ENCODE measurements around the gene PRDM16.

Gene PRDM16

GRCh38 chr1:3429766-3430165 lies 360.8 kb downstream of the PRDM16 start:
- no peak for DNase-seq

GRCh38 chr1:3430406-3430805 lies 361.4 kb downstream of the PRDM16 start:
- no peak for DNase-seq

DNA sequence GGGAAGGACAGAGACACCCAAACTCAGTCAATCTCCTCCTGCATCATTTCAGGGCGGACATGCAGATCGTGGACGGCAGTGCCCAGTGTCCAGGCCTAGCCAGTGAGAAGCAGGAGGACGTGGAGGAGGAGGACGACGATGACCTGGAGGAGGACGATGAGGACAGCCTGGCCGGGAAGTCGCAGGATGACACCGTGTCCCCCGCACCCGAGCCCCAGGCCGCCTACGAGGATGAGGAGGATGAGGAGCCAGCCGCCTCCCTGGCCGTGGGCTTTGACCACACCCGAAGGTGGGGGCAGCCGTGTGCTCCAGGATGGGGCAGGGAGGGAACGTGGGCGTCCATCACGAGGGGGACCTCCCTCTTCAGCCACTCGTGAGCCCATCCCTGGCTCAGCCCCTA lies 361.8 kb downstream of the PRDM16 start:
- DNase-seq, result no peak

GRCh38 chr1:3431266-3431665 lies 362.3 kb downstream of the PRDM16 start:
- no peak for DNase-seq

- no peak for DNase-seq
These were observed 362.7 kb downstream of the PRDM16 start for GRCh38 chr1:3431686-3432085.

DNA sequence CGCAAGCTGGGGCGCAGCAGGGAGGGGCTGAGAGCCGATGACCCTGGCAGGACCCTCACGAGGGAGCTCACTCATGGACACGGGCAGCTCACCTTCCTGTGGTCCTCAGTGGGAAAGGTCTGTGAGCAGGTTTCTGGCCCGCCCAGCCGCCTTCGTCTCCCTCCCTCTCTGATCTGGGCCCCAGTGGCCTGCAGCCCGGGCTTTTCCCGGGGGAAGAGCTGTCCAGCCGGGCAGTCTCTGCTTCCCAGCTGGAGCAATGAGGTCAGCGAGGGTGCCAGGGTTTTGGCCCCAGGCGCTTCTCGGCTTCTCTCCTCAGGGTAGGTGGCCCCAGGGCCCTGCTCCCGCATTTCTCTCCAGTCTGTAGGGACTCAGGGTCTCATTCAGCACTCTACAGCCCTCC lies 363.3 kb downstream of the PRDM16 start:
- DNase-seq, result no peak

- DNase-seq, result no peak
These were observed 364.1 kb downstream of the PRDM16 start for GRCh38 chr1:3433076-3433475.

DNA sequence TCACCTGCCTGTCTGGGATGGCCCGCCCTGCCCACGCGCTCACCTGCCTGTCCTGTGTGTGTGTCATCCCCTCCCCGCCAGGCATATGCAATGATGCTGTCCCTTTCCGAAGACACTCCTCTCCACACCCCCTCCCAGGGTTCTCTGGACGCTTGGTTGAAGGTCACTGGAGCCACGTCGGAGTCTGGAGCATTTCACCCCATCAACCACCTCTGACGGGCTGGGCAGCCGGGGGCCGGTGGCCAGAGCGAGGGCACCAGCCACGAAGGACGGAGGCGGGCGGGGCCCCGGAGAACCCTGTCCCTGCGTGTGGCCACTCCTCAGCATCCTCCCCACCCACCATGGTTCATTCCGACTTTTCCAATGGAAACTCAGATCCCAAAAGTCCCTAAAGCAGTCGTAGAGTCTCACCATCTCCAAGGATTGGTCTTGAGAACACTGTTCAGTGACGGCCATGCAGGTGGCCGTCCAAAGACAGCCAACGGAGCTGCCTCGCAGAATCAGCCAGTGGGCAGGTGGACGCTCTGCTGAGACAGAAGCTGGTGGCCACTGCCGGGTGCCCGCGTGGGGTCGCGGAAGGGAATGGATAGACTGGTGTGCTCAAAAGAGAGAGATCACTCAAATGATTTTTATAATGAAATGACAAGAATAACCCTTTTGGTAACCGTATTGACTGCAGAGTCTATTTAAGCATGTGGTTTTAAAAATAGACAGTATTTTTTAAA lies 364.8 kb downstream of the PRDM16 start:
- DNase-seq, result no peak

- no peak for DNase-seq
These were observed 365.6 kb downstream of the PRDM16 start for GRCh38 chr1:3434406-3435110.

- no peak for DNase-seq
These were observed 366.7 kb downstream of the PRDM16 start for GRCh38 chr1:3435666-3436065.

DNA sequence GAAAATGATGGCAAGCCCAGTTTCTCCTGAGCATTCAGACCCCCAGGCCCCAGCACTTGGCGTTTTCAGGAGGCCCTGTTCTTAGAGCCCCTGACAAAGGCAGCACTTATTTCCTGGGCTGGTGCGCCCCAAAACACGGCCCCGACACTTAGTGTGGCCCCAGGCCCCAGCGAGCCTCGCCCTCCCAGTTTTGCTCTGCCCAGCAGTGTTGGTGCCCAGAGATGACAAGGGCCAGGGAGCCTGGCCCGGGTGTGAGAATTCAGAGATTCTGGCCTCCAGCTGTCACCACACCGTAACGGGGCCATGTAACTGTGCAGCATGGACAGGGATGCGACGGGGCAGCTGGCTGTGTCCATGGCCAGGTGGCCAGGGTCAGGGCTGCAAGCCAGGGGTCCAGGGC lies 367.4 kb downstream of the PRDM16 start:
- no peak for DNase-seq

DNA sequence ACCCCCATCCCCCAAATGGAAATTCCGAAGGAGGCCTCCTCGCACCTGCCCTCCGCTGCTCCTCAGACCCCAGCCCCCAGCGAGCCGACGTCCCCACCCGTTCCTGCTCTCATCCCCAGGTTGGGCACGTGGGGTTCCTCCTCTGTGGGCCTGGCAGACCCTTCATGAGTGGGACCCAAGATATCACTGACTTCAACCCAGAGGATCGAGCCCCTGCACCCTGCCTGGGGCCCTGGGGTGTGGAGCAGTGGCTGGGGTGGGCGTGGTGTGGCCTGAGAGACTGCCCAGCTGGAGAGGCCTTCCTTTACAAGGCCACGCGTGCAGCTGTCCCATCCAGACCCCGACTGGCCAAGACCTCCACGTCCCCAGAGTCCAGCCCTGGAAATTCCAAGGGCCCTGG lies 367.9 kb downstream of the PRDM16 start:
- DNase-seq, result no peak

GRCh38 chr1:3438661-3439180 lies 369.7 kb downstream of the PRDM16 start:
- DNase-seq, result no peak

- no peak for DNase-seq
These were observed 370.6 kb downstream of the PRDM16 start for GRCh38 chr1:3439346-3440299.

DNA sequence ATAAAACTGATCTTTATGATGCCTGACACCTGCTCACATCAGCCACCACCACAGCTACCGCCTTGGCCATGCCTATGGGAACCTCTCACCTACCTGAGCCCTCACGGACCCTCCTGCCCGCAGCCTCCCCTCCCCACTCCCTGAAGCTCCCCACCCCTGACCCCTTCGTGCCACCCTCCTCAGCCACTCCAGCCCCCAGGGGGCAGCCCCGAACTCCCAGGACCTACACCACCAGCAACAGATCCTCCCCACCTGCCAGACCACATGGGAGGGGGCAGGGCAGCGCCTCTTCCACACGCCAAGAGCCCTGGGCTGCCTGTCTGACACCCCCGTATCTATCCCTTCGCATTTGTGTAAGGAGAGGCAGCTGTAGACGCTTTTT lies 371.3 kb downstream of the PRDM16 start:
- no peak for DNase-seq

GRCh38 chr1:3440711-3441409 lies 371.9 kb downstream of the PRDM16 start:
- DNase-seq, result no peak

DNA sequence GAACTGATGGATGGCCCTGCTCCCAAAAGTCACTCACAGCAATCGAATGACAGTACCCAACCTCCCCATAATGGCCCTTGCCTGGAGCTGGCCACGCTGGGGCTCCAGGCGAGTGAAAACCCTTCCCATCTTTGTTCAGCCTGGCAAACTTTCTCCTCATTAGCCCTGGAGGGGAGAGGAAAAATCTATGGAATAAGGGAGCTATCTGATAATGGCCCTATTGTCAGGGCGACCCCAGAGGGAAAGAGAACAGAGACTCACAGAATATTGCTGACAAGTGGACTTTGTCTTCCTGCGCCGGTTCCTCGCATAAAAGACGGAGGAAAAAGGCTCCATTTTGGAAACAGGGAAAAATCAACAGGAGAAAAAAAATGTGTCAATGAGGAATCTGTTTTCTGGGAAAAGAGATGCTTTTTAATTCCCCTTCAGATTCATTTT lies 372.4 kb downstream of the PRDM16 start:
- no peak for DNase-seq

DNA sequence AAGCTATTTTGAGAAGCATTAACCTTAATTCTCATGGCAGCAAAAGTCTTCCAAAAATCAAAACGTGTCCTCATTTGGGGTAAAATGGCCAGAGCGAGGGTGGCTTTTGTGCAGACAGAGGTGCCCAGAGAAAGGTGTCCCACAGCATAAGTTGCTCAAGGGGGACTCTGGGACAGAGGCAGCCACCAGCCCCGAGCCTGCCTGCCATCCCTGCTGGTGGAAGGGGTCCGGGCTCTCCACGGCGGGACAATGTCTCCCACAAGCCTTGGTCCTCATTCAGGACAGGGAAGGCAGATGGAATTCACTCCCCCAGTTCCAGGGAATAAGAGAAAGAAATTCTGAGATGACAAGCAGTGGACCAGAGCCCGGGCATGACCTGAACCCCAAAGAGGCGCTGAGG lies 372.9 kb downstream of the PRDM16 start:
- no peak for DNase-seq

DNA sequence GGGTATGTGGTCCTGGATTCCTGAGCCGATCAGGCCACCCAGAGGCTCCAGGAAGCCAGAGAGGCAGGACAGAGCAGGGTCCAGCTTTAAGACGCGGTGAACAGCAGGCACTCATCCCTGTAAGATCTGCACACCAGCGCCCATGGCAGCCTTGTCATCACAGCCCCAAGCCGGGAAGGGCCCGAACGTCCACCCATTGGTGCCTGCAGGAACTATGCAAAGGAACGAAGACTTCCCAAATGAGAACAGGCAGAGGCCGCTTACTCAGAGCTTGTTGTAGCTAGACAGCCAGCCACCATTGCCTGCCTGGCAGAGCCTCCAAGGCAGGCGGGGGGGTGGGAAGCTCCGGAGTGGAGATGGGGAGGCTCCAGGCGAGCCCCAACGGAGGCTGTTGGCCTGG lies 373.3 kb downstream of the PRDM16 start:
- no peak for DNase-seq

- DNase-seq, result no peak
These were observed 373.9 kb downstream of the PRDM16 start for GRCh38 chr1:3442901-3443300.

GRCh38 chr1:3443807-3444206 lies 374.8 kb downstream of the PRDM16 start:
- DNase-seq, result no peak

GRCh38 chr1:3444298-3444697 lies 375.3 kb downstream of the PRDM16 start:
- DNase-seq, result no peak

DNA sequence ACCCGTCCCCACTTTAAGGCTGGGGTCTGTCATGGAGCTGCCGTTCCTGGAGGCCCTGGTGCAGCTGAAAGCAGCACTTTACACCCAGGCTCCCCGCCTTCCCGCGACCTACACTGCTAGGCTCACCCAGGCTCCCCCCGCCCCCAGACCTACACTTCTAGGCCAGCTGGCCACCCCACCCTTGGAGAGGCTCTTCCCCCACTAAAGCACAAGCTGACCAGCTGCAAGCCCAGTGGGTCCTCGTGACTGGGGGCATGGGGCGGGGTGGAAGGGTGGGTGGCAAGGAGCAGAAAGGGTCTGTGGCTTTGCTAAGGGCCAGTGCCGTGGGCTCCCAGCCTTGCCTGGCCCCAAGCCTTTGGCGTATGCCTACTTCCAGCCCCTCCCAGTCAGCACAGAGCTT lies 375.7 kb downstream of the PRDM16 start:
- DNase-seq, result no peak
